Tibial nerve (tissue), 4 donors: ENCODE measurements around the gene CETN1. TPM values are rescaled to one million over a fixed set of nuclear protein-coding genes. Genes with fewer than 3 reads are reported as not detected.

Source experiments
- DNase-seq, 2 donors: peaks; one replicate each; pipeline ENCODE4 v3.0.0-alpha.2; 2019; ENCODE audit warnings: low spot score in 2 of 2
- H3K27ac ChIP-seq, 4 donors: fragments of 200-600 bp; sonication (generic) in 3 of 4; one replicate each; pipeline ENCODE4 v1.5.1; 2017 to 2019; ENCODE audit warnings: mild to moderate bottlenecking in 1 of 4
- H3K27me3 ChIP-seq, 2 donors: fragments of 200-600 bp; sonication (generic) in 1 of 2; one replicate each; pipeline versions ENCODE4 v1.5.1 to v1.6.0; 2017 to 2019
- H3K36me3 ChIP-seq, 3 donors: fragments of 200-600 bp; sonication (generic); one replicate each; pipeline ENCODE4 v1.5.1; 2018 to 2019
- H3K4me1 ChIP-seq, 4 donors: fragments of 200-600 bp; sonication (generic) in 3 of 4; one replicate each; pipeline ENCODE4 v1.5.1; 2017 to 2019
- H3K4me3 ChIP-seq, 4 donors: fragments of 200-600 bp; sonication (generic) in 3 of 4; one replicate each; pipeline ENCODE4 v1.5.1; 2017 to 2019; ENCODE audit warnings: mild to moderate bottlenecking in 1 of 4, moderate library complexity in 1 of 4
- H3K9me3 ChIP-seq, 4 donors: fragments of 200-600 bp; sonication (generic) in 3 of 4; one replicate each; pipeline ENCODE4 v1.5.1; 2017 to 2019
- CTCF ChIP-seq, 5 experiments: fragments of 200-600 bp in 3 of 5; fragments of 450-650 bp in 2 of 5; sonication (generic) in 3 of 5; IDR thresholded peaks; one replicate each; pipeline ENCODE4 v1.5.1; 2016 to 2019; ENCODE audit warnings: antibody characterized with exemption in 5 of 5, mild to moderate bottlenecking in 3 of 5, moderate library complexity in 2 of 5
- EP300 ChIP-seq, 2 donors: sonication (generic); formaldehyde crosslinking; IDR thresholded peaks; one replicate each; pipeline ENCODE4 v1.6.1; 2017; ENCODE audit warnings: antibody characterized with exemption in 2 of 2, mild to moderate bottlenecking in 1 of 2
- POLR2A ChIP-seq, 2 donors: fragments of 450-650 bp; IDR thresholded peaks; one replicate each; pipeline ENCODE4 v1.6.1; 2017; ENCODE audit warnings: antibody characterized with exemption in 2 of 2, mild to moderate bottlenecking in 2 of 2, moderate library complexity in 2 of 2
- WGBS, 2 donors: methylation state at CpG; one replicate each; pipeline ENCODE4 v1.1.5; 2018; 5-methylcytosine and 5-hydroxymethylcytosine counted together
- total RNA-seq, 4 donors: library from RNA; depleted of rRNA; stranded (reverse); fragments of >200 nt; gene quantifications; one replicate each; pipeline ENCODE4 v1.1.0, GENCODE V29; 2016

CETN1 gene
- total RNA-seq, 4 donors from 2014 or later, result not detected

- Histone ChIP-seq H3K27ac (no peak overlapping the region), H3K4me1 (peaks cover 0 to 16% (median 0%) of the 10 kb centered on the region in 4 donors), H3K4me3 (no peak overlapping the region), H3K27me3 (no peaks in the 10 kb centered on the region), H3K9me3 (no peaks in the 10 kb centered on the region), H3K36me3 (no peaks in the 10 kb centered on the region)
- DNase-seq, result no peak
- 59 to 65% methylated on average over 5 of the region's 5 CpGs for WGBS, 2 donors
- no peak for TF ChIP-seq EP300 (IDR thresholded peaks at IDR 0.05)
- no peak for TF ChIP-seq CTCF (IDR thresholded peaks at IDR 0.05)
- no peak for TF ChIP-seq POLR2A (IDR thresholded peaks at IDR 0.05)
Observed at GRCh38 chr18:574865-575645, 5.1 kb upstream of the CETN1 start.

GRCh38 chr18:576924-577323, 3.3 kb upstream of the CETN1 start:
- Histone ChIP-seq H3K4me1 (peaks cover 0 to 16% (median 0%) of the 10 kb centered on the region in 4 donors), H3K27ac (no peak overlapping the region), H3K4me3 (no peak overlapping the region), H3K27me3 (no peaks in the 10 kb centered on the region), H3K36me3 (no peaks in the 10 kb centered on the region), H3K9me3 (no peaks in the 10 kb centered on the region)
- TF ChIP-seq POLR2A (IDR thresholded peaks at IDR 0.05), result no peak
- no peak for TF ChIP-seq EP300 (IDR thresholded peaks at IDR 0.05)
- no peak for TF ChIP-seq CTCF (IDR thresholded peaks at IDR 0.05)
- 93 to 96% methylated on average over 9 of the region's 9 CpGs for WGBS, 2 donors
- no peak for DNase-seq

DNA sequence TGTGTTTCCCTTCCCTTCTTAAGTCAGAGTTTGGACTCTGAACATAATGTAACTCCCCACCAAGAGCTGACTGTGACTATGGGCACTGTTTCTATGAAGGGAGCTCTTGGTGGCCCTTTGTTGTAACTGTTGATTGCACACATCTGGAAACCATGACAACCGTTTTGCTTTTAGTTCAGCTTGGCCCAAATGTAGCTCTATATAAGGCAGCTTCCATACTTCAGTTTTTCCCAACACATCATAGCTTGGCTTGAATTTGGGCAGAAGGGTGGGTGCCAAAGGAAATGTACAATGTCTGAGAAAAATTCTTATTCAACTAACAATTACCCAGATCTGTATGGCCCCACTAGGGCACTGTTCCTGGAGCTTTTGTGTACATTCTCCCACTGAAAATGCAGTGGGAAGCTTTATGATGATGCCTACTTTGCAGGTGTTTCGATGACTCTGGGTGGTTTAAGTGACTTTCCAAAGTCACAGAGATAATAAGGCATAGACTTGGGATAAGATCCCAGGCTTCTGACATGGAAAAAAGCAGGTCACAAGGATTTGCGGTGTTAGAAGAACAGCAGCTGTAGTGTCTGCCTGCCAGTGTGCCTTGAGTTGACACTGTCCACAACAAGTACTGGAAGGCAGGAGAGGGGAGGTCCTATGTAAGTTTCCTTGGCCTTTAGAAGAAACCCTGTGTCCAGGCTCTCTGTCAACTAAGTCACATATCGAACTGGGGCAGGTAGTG, 2.4 kb upstream of the CETN1 start:
- no peak overlapping the region for H3K27ac ChIP-seq
- WGBS, 2 donors, result 77 to 78% methylated on average over 4 of the region's 4 CpGs
- H3K4me1 ChIP-seq, result peaks cover 0 to 16% (median 0%) of the 10 kb centered on the region in 4 donors
- H3K4me3 ChIP-seq, result no peak overlapping the region
- H3K9me3 ChIP-seq, result no peaks in the 10 kb centered on the region
- H3K27me3 ChIP-seq, result no peaks in the 10 kb centered on the region
- TF ChIP-seq POLR2A (IDR thresholded peaks at IDR 0.05), result no peak
- no peak for TF ChIP-seq EP300 (IDR thresholded peaks at IDR 0.05)
- no peak for TF ChIP-seq CTCF (IDR thresholded peaks at IDR 0.05)
- DNase-seq, result no peak
- H3K36me3 ChIP-seq, result no peaks in the 10 kb centered on the region

- DNase-seq, result no peak
- WGBS, 2 donors, result 88 to 90% methylated on average over 1 of the region's 1 CpG
- Histone ChIP-seq H3K27me3 (no peaks in the 10 kb centered on the region), H3K27ac (no peak overlapping the region), H3K4me1 (peaks cover 0 to 6% (median 0%) of the 10 kb centered on the region in 4 donors), H3K36me3 (no peaks in the 10 kb centered on the region), H3K9me3 (peaks cover 0 to 10% (median 0%) of the 10 kb centered on the region in 4 donors), H3K4me3 (no peak overlapping the region)
- TF ChIP-seq CTCF (IDR thresholded peaks at IDR 0.05), result no peak
- TF ChIP-seq EP300 (IDR thresholded peaks at IDR 0.05), result no peak
- no peak for TF ChIP-seq POLR2A (IDR thresholded peaks at IDR 0.05)
Observed at GRCh38 chr18:579238-579637, 942 bp upstream of the CETN1 start.

DNA sequence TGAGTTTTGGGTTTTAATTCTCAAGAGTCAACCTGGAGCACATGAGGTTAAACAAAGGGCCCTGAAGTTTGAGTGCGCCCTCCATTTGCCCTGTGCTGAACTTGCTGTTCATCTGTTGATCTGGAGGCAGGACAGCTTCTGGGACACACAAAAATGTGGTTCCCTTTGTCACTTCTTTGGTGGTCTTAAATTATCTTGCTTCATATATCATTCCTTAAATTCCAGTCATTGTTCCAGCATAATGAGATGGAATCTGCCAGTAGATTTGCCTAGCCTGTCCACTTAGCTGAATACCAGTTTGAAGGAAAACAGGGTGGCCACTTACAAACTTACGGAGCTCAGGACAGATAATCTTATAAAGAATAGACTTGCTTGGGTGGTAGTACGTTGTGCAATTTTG, 916 bp downstream of the CETN1 start:
- Histone ChIP-seq H3K4me1 (no peaks in the 10 kb centered on the region), H3K4me3 (no peak overlapping the region), H3K27me3 (no peaks in the 10 kb centered on the region), H3K27ac (no peak overlapping the region), H3K36me3 (no peaks in the 10 kb centered on the region), H3K9me3 (peaks cover 0 to 14% (median 0%) of the 10 kb centered on the region in 4 donors)
- TF ChIP-seq EP300 (IDR thresholded peaks at IDR 0.05), result no peak
- TF ChIP-seq POLR2A (IDR thresholded peaks at IDR 0.05), result no peak
- TF ChIP-seq CTCF (IDR thresholded peaks at IDR 0.05), result no peak
- DNase-seq, result no peak
- WGBS, 2 donors, result 69 to 77% methylated on average over 3 of the region's 3 CpGs
